CD14-positive monocyte (primary cell): ENCODE data around the gene GYS1. TPM values are rescaled to one million over a fixed set of nuclear protein-coding genes. Genes with fewer than 3 reads are reported as not detected.

Source experiments
- DNase-seq, 3 donors: peaks; one replicate each; pipeline ENCODE4 v3.0.0-alpha.2; 2011 to 2022
- H2AFZ ChIP-seq: 2 replicates; pipeline ENCODE4 v1.6.0; 2012; ENCODE audit warnings: mild to moderate bottlenecking, low read depth, low read length, inconsistent platforms; ENCODE audit not compliant: insufficient read depth, poor library complexity, severe bottlenecking
- H3K27ac ChIP-seq, 2 donors: 1 replicate in 1 of 2; 2 replicates in 1 of 2; pipeline ENCODE4 v1.5.1; 2012 to 2013; ENCODE audit warnings: low read length in 2 of 2, control low read depth in 1 of 2, inconsistent platforms in 1 of 2, low read depth in 1 of 2, mild to moderate bottlenecking in 1 of 2
- H3K27me3 ChIP-seq, 2 donors: one replicate each; pipeline versions ENCODE4 v1.6.0 to v1.6.1; 2011 to 2013; ENCODE audit warnings: low read length in 2 of 2; ENCODE audit not compliant: control insufficient read depth in 2 of 2, insufficient read depth in 2 of 2
- H3K36me3 ChIP-seq, 2 donors: replicated peaks in 1 of 2; 1 replicate in 1 of 2; 2 replicates in 1 of 2; pipeline versions ENCODE4 v1.5.1 to v1.6.1; 2012 to 2013; ENCODE audit warnings: low read length in 2 of 2, control low read depth in 1 of 2, inconsistent platforms in 1 of 2, mild to moderate bottlenecking in 1 of 2; ENCODE audit not compliant: insufficient read depth in 2 of 2, control insufficient read depth in 1 of 2
- H3K4me1 ChIP-seq, 2 donors: 1 replicate in 1 of 2; 2 replicates in 1 of 2; pipeline versions ENCODE4 v1.5.1 to v1.6.1; 2012 to 2013; ENCODE audit warnings: low read length in 2 of 2, control low read depth in 1 of 2, inconsistent platforms in 1 of 2, mild to moderate bottlenecking in 1 of 2, moderate library complexity in 1 of 2; ENCODE audit not compliant: insufficient read depth in 2 of 2, control insufficient read depth in 1 of 2
- H3K4me2 ChIP-seq: replicated peaks from 2 replicates; pipeline ENCODE3; 2012; ENCODE audit warnings: low read length, moderate library complexity, mild to moderate bottlenecking; ENCODE audit not compliant: poor library complexity, severe bottlenecking; ENCODE audit errors: extremely low read depth
- H3K4me3 ChIP-seq, 3 experiments: fragments of 200-600 bp in 1 of 3; sonication (generic) in 1 of 3; replicated peaks in 1 of 3; 1 replicate in 2 of 3; 2 replicates in 1 of 3; pipeline ENCODE4 v1.5.1; 2011 to 2013; ENCODE audit warnings: low read length in 3 of 3, mild to moderate bottlenecking in 3 of 3, control low read depth in 2 of 3, low read depth in 2 of 3, inconsistent platforms in 1 of 3, moderate library complexity in 1 of 3
- H3K79me2 ChIP-seq: 2 replicates; pipeline ENCODE4 v1.6.0; 2012; ENCODE audit warnings: mild to moderate bottlenecking, control low read depth, inconsistent platforms, low read length, moderate library complexity; ENCODE audit not compliant: insufficient read depth
- H3K9ac ChIP-seq: 2 replicates; pipeline ENCODE4 v1.6.0; 2017; ENCODE audit warnings: low read length, mild to moderate bottlenecking; ENCODE audit not compliant: insufficient read depth, poor library complexity, severe bottlenecking
- H3K9me3 ChIP-seq, 2 donors: replicated peaks in 1 of 2; 1 replicate in 1 of 2; 2 replicates in 1 of 2; pipeline versions ENCODE4 v1.5.1 to v1.6.1; 2012 to 2013; ENCODE audit warnings: low read length in 2 of 2, control low read depth in 1 of 2; ENCODE audit not compliant: control insufficient read depth in 1 of 2, insufficient read depth in 1 of 2
- H4K20me1 ChIP-seq: 2 replicates; pipeline ENCODE4 v1.6.0; 2012; ENCODE audit warnings: mild to moderate bottlenecking, low read length, control low read depth, moderate library complexity; ENCODE audit not compliant: insufficient read depth
- H3K27ac Mint-ChIP-seq, 7 donors: one replicate each; pipeline ENCODE4 v1.8.0; 2020; ENCODE audit warnings: mild to moderate bottlenecking in 7 of 7, mixed read lengths in 7 of 7, moderate library complexity in 6 of 7, inconsistent platforms in 2 of 7
- H3K27me3 Mint-ChIP-seq, 3 donors: one replicate each; pipeline ENCODE4 v1.8.0; 2021 to 2022; ENCODE audit warnings: low read depth in 3 of 3, mild to moderate bottlenecking in 3 of 3, mixed read lengths in 3 of 3, moderate library complexity in 3 of 3, inconsistent platforms in 1 of 3
- H3K36me3 Mint-ChIP-seq, 2 donors: one replicate each; pipeline ENCODE4 v1.8.0; 2020; ENCODE audit warnings: mixed read lengths in 2 of 2, inconsistent platforms in 1 of 2, mild to moderate bottlenecking in 1 of 2
- H3K4me1 Mint-ChIP-seq: one replicate; pipeline ENCODE4 v1.8.0; 2020; ENCODE audit warnings: mild to moderate bottlenecking, mixed read lengths
- H3K4me3 Mint-ChIP-seq, 2 donors: one replicate each; pipeline ENCODE4 v1.8.0; 2020; ENCODE audit warnings: mild to moderate bottlenecking in 2 of 2, mixed read lengths in 2 of 2, moderate library complexity in 1 of 2
- H3K9me3 Mint-ChIP-seq, 7 donors: one replicate each; pipeline ENCODE4 v1.8.0; 2020 to 2022; ENCODE audit warnings: mixed read lengths in 7 of 7, mild to moderate bottlenecking in 6 of 7, moderate library complexity in 6 of 7, inconsistent platforms in 2 of 7
- WGBS: methylation state at CpG from one replicate; pipeline ENCODE4 v1.1.5; 2013; ENCODE audit warnings: missing lambda C conversion rate; ENCODE audit not compliant: insufficient coverage; 5-methylcytosine and 5-hydroxymethylcytosine counted together
- intact Hi-C, 2 donors: fragments of 100-400 bp; cut with micrococcal nuclease; formaldehyde crosslinking; loops; one replicate each; pipeline versions ENCODE4 v1.15.0 to v1.15.1; 2023
- polyA plus RNA-seq, 3 donors: library from polyadenylated mRNA; depleted of rRNA in 1 of 3; unstranded in 2 of 3; stranded (reverse) in 1 of 3; fragments of 300-500 nt in 2 of 3; fragments of >200 nt in 1 of 3; fragmentation: Illumina TruSeq in 2 of 3; gene quantifications; 1 replicate in 2 of 3; 2 replicates in 1 of 3; pipeline ENCODE4 v1.2.3, GENCODE V29; 2012 to 2021
- TF ChIP-seq, protein P1 (sequence below): fragments of 200-600 bp; IDR thresholded peaks from one replicate; pipeline ENCODE4 v1.8.0; 2022; ENCODE audit warnings: antibody characterized with exemption, mild to moderate bottlenecking

Gene GYS1
- polyA plus RNA-seq, 3 donors: 13.3 to 26.0 (median 21.3) TPM

DNA sequence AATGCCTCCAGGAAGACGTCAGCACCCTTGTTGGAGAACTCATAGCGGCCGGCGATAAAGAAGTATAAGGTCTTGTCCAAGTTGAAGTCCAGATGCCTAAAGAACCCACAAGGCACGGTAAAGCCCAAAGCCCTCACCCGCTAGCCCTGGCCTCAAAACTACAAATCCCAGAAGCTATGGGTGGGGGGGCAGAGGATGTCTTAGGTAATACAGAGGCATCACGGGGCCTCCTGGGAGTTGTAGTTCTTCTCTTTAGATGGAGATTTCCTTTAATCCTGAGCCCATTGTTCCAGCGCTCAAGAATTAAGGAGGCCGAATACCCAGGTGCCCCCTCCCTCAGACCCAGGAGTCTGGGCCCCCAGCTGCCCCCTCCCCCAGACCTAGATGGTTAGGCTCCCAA lies 10.8 kb downstream of the GYS1 start:
- Histone ChIP-seq H2AFZ (no peak overlapping the region), H3K36me3 (peaks cover 44 to 76% of the 10 kb centered on the region in 2 donors), H3K27ac (no peak overlapping the region), H3K27me3 (no peaks in the 10 kb centered on the region), H3K4me3 (no peak overlapping the region), H4K20me1 (no peaks in the 10 kb centered on the region), H3K9me3 (no peaks in the 10 kb centered on the region), H3K79me2 (no peaks in the 10 kb centered on the region), H3K9ac (no peak overlapping the region), H3K4me2 (no peak overlapping the region), H3K4me1 (no peaks in the 10 kb centered on the region)
- Mint-ChIP-seq H3K27me3 (peaks cover 0 to 3% (median 0%) of the 10 kb centered on the region in 3 donors), H3K9me3 (no peaks in the 10 kb centered on the region), H3K4me1 (no peaks in the 10 kb centered on the region), H3K4me3 (no peak overlapping the region), H3K27ac (peak overlapping the region in 2 of 7 donors; percentile 40 to 54), H3K36me3 (peaks cover 50 to 87% of the 10 kb centered on the region in 2 donors)
- DNase-seq: no peak
- intact Hi-C loops: no loop called here
- 96% methylated on average over 6 of the region's 9 CpGs for WGBS
- TF ChIP-seq, protein P1, sequence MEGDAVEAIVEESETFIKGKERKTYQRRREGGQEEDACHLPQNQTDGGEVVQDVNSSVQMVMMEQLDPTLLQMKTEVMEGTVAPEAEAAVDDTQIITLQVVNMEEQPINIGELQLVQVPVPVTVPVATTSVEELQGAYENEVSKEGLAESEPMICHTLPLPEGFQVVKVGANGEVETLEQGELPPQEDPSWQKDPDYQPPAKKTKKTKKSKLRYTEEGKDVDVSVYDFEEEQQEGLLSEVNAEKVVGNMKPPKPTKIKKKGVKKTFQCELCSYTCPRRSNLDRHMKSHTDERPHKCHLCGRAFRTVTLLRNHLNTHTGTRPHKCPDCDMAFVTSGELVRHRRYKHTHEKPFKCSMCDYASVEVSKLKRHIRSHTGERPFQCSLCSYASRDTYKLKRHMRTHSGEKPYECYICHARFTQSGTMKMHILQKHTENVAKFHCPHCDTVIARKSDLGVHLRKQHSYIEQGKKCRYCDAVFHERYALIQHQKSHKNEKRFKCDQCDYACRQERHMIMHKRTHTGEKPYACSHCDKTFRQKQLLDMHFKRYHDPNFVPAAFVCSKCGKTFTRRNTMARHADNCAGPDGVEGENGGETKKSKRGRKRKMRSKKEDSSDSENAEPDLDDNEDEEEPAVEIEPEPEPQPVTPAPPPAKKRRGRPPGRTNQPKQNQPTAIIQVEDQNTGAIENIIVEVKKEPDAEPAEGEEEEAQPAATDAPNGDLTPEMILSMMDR: no peak

GRCh38 chr19:48977061-48977460 lies 16.0 kb downstream of the GYS1 start:
- WGBS: no CpG with 5 or more reads among the region's 2 CpGs
- H3K4me1 Mint-ChIP-seq: no peaks in the 10 kb centered on the region
- TF ChIP-seq, protein P1: no peak

More at GRCh38 chr19:48977061-48977460, 16.0 kb downstream of the GYS1 start:
- no peak overlapping the region for H2AFZ ChIP-seq
- no peak overlapping the region for H3K9ac ChIP-seq
- peaks cover 48 to 69% of the 10 kb centered on the region in 2 donors for H3K36me3 ChIP-seq
- intact Hi-C loops: no loop called here
- no peaks in the 10 kb centered on the region for H3K79me2 ChIP-seq
- H3K27me3 ChIP-seq: no peaks in the 10 kb centered on the region
- H3K27ac ChIP-seq: no peak overlapping the region
- H3K9me3 Mint-ChIP-seq: peaks cover 0 to 2% (median 0%) of the 10 kb centered on the region in 7 donors
- peaks cover 0 to 1% (median 0%) of the 10 kb centered on the region in 3 donors for H3K27me3 Mint-ChIP-seq
- H3K4me2 ChIP-seq: no peak overlapping the region
- peak overlapping the region in 2 of 7 donors; percentile 50 to 57 for H3K27ac Mint-ChIP-seq
- no peaks in the 10 kb centered on the region for H3K4me1 ChIP-seq
- no peaks in the 10 kb centered on the region for H4K20me1 ChIP-seq
- peaks cover 0 to 3% of the 10 kb centered on the region in 2 donors for H3K9me3 ChIP-seq
- peaks cover 46 to 78% of the 10 kb centered on the region in 2 donors for H3K36me3 Mint-ChIP-seq
- no peak overlapping the region for H3K4me3 ChIP-seq
- DNase-seq: no peak
- H3K4me3 Mint-ChIP-seq: no peak overlapping the region
